Erythroblast (primary cell): ENCODE results near the gene ZBTB5.

ENCODE experiments used
- GATA1 ChIP-seq: IDR thresholded peaks from 2 replicates; pipeline ENCODE4 v1.6.1; 2011; ENCODE audit warnings: low read depth, mild to moderate bottlenecking, control low read depth, low read length, moderate library complexity
- POLR2A ChIP-seq: IDR thresholded peaks from 2 replicates; pipeline ENCODE4 v1.6.1; 2011; ENCODE audit warnings: mild to moderate bottlenecking, low read length

- TF ChIP-seq POLR2A (no peak), GATA1 (no peak)
Observed at GRCh38 chr9:37410354-37410861, 54.8 kb downstream of the ZBTB5 start.
